GM19455 (cell line): ENCODE measurements around the gene PACSIN2.

Experiments
- ATAC-seq: cut with Tn5 transposase; IDR thresholded peaks from one replicate; pipeline ENCODE4 v1.9.1; 2021; ENCODE audit not compliant: unreplicated experiment

PACSIN2 gene

DNA sequence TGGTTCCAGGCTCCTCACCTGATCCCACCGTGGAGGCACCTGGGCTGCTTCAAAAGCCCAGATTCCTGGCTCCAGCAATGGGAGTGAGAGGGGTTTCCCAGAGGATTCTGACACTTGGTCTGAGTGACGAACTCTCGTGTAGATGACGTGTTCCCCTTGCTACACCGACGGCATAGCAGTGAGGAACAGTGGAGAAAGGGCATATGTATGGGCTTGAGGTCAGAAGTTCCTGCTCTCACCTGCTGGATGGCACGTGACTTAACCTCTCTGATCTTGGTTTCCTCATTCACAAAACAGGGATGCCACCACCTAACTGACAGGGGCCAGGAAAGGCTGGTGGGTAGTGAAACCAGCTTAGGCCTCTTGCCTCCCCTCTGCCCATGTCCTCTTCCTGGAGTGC is 127.8 kb downstream of the PACSIN2 start:
- ATAC-seq, result no peak

DNA sequence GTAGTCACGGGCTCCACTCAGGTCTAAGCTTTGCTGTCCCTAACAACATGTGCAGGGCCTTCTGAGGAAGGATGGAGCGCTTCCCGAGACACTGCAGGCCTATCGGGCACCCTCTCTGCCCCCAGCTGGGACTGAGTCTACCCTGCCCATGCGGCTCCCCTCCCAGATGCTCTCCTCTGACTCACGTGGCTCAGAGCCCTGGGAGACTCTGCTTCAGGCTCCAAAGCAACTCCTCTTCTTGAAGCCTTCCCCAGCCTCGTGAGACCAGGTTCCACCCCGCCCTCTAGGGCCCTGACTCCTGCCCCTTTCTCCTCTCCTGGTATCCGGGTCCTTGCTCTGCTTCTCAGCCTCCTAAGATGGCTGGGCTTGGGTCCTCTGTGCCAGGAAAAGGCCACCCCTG is 129.5 kb downstream of the PACSIN2 start:
- no peak for ATAC-seq

DNA sequence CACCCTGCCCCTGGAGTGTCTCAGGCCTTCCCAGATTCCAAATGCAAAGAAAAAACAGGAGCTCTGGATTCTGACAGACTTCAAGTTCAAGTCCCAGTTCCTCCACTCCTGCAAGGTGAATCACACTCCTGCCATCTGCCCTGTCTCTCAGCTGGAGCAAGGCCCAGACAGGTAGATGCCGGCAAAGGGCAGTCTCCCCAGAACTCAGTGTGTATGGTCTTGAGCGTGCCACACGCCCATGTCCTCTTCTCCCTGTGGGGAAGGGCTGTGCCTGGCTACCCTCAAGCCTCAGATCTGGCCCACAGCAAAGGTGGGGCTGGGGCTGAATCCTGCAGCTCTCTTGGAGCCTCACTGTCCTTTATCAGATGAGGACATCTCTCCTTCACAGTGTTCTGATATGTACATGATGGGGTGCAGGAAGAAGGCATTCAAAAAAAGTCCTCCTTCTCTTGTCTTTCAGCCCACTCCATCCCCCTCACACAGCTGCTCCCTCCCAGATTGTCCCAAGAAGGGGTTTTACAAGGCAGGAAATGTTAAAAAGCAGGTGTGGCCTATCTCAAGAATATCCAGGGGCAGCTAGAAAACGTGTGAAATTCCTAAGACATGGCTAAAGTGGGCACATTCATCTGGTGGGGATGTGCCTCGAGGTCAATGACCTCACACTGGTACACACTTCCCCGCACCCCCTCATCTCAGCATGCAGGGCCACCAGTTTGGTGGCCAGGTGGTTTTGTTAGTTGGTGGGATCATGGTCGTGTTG is 130.2 kb downstream of the PACSIN2 start:
- ATAC-seq, result no peak

DNA sequence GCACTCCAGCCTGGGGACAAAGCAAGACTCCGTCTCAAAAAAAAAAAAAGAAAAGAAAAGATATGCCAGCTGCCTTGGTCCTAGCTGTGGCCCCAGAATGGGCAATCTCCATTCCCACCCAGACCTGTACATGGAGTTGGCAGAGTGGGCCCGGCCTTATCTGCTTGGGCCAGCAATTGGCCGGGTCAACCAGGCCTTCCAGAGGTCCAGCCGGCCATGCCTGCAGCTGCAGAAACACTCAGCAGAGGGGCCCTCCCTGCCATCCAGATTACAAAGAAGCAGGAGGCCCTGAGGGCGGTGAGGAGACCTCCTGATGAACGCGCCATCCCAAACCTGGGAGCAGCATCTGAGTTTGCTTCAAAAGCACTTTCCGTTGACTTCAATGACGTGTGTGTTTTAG is 131.0 kb downstream of the PACSIN2 start:
- no peak for ATAC-seq

DNA sequence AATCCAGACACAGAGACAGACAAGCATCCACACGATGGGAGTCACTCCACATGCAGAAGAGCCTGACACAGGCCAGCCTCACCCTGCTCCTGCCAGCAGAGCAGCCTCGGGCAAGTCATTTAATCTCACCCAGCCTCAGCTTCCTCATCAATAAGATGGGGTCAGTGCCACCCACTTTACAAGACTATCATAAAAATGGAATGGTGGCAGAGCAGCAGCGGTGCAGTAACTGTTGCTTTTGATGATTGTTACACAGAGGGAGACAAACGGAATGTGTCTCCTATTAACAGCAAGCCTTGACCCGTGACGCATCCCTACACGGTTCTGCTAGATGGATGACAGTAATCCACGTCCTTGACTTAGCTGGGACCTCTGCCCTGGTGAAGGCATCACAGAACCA is 131.8 kb downstream of the PACSIN2 start:
- ATAC-seq, result no peak

DNA sequence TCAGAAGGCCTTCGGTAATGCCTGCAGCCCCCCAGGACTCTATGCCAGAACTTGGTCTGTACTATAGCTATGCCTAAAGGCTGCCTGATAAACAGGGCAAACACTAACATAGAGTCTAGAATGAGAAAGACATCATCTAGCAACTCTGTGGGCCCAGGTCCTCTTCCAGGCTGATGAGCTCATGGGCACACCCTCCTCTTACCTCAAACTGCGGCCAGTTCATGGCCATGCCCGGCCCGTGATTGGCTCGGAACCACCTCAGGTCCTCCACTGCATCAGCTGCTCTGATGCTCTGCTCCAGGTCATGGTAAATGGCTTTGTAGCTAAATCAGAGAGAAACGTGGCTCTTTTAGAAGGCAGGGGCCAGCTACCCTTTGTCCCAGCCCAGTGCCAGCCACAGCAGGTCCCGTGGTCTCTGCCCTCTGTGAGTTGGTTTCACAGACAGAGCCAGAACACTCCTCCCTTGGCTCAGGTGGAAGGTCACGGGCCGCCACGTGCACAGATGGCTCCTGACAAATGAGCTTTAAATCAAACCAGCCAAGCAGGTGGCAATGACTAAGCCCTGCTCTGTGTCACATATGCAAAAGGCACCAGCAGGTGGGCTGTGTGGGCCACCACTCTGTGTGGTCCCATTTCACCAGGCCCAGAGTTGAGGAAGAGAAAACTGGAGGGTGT is 132.8 kb downstream of the PACSIN2 start:
- no peak for ATAC-seq

DNA sequence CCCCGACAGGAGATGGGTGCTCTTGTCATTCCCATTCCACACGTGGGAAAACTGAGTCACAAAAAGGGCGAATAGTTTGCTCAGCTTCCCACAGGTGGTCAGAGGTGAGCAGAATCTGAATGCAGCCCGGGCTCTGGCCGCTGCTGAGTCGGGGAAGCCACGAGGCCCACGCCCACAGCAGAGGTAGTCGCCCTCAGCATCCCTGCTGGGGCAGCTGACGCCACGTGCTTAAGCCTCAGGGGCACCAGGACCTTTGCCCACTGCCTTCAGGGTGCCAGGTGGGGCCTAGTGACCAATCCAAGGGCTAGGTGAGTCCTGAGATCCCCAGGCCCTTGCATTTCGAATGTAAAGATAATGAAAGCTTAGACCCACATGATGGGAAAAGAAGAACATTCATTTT is 133.7 kb downstream of the PACSIN2 start:
- no peak for ATAC-seq

DNA sequence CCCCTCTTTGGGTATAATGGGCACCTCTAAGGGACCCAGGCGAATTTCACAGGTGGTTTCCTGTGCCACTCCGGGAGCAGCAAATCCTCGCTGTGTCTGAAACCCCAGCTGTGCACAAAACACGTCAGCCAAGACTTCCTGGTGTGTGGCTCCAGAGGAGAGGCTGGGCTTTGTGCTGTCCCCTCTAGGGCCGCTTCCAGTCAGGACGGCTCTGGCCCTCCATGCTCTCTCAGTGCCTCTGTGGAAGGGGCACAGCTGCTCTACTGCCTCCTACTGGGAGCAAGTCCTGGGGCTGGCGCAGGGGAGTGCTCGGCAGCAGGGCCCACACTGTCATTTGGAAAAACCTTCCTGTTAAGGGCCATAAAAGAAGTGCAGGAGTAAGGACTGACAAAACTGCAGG is 134.1 kb downstream of the PACSIN2 start:
- no peak for ATAC-seq

DNA sequence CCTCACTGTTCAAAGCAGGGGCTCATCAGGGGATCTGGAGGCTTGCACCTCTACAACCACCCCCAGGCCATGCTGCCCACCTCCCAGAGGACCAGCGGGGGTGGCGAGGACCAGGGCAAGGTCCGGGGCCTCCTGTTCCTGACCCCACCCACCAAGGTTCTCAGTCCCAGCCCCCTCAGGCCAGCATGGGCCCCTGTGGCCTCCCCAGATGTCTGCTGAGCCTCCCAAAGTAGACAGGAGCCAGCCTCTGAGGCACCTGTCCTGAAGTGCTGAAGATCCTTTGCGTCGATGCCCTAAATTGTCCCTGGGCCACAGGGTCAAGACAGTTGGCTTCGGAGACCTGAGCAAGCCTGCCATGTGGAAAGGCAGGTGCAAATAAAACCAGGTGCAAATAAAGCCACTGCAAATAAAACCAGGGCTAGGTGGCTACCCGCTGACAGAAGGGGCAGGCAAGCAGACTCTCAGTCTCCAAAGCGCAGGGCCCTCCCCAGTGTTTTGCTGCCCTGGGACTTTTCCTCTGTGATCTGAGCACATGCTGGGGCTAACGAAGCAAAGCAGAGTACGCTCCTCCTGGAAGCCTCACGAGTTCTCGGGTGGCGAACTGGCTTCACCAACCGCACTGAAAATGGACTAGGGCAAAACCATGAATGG is 135.5 kb downstream of the PACSIN2 start:
- ATAC-seq, result no peak

DNA sequence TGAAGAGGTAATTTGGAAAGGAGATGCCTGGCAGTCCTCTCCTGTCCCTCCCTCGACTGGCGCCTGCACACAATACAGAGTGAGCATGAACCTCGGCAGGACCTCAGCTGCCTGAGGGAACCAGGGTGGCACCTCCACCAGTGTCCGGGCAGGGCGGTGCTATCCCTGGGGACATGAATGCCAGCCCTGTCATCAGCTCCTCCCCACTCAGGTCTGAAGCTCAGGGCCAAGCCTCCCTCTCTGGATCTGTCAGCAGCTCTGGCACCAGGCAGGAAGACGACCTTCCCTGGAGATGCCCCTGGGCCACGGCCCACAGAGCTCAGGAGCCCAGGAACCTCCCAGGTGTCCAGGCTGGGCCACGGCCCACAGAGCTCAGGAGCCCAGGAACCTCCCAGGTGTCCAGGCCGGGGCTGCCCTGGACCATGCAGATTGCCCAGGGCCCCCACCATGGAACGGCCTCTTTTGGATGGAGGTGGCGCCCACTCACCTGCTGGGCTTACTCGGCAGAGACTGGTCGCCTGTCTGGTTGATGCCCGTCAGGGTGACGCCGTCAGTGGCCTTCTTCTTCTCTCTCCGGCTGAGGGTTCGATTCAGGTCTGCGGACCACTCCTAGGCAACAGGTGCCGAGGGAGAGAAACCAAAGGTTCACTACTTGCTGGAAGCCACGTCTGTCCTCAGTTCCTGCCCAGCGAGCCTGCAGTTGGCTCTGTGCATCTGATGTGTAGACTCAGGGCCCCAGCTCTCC is 136.2 kb downstream of the PACSIN2 start:
- no peak for ATAC-seq

DNA sequence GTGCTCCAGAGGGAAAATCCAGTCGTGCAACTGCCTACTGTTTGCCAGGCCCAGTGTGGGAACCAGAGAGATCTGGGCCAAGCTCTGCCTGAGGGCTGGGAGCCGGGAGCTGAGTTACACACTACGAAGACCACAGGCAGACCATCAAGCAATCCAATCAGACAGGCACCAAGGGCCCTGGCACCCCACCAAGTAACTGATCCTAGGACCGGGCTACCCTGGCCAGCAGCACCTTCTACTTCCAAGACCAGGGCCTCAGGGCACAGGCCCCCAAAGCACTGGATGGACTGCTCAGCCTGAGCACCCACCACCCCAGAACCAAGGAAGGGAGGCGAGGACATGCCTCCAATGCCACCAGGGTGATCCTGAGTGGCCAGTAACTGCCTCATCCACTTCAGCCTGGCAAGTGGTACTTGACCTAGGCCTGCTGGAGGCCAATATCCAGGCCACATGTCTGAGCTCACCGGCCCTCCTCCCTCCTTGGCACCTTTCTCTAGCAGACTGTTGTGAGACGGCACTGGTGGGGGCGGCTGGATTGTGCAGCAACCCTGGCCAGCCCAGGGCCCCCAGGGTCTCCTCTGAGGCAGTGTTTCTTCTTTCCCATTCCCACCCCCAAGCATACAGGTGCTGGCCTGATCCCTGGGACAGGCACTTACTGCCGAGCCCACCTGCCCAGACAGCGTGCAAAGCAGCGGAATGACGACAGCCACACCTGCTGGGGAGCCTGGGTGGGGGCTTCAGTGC is 137.2 kb downstream of the PACSIN2 start:
- ATAC-seq, result no peak

DNA sequence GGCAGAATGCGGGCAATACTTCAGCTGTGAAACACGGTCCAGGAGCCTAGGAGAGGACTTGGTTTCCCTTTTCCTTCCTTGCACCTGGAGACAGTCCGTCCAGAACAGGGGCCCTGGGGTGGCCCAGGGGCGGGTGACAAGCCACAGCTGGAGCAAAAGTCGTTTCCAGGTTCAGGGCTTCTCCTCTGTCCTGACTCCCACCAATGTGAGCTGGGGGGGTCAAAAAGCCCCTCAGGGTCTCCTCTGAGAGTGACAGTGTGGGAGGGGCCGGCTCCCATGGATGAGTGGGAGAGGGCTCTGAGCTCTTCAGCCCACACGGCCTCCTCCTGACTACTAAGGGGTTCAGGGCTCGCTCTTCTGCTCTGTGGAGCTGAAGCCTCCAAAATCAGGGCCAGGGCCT is 137.8 kb downstream of the PACSIN2 start:
- no peak for ATAC-seq

DNA sequence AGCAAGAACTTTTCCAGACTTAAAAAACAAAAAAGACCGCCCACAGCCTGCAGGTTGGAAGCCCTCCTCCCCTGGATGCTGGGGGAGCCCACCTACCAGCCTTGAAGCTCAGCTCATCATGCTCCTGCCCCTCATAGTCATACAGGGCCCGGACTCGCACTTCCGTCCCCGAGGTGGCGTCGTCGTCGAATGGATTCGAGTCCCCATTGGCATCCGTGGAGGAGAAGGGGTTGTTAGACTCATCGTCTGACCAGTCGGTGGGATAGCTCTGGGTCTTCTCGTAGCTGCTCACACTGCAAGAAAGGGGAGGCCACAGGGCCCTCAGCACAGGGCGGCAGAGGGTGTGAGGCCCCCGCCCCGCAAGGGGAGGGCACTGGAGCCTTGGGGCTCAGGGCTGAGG is 138.9 kb downstream of the PACSIN2 start:
- no peak for ATAC-seq

DNA sequence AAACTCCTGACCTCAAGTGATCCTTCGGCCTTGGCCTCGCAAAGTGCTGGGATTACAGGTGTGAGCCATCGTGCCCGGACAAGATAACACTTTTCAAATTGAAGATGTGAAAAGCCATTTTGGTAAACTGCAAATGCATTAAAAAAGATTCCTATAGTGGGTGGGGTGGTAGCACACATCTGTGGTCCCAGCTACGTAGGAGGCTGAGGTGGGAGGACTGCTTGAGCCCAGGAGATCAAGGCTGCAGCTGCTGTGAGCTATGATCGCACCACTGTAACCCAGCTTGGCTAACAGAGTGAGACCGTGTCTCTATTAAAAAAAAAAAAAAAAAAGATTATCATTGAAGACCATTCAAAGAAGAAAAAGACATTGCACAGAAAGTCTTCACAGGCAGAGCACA is 140.9 kb downstream of the PACSIN2 start:
- no peak for ATAC-seq

DNA sequence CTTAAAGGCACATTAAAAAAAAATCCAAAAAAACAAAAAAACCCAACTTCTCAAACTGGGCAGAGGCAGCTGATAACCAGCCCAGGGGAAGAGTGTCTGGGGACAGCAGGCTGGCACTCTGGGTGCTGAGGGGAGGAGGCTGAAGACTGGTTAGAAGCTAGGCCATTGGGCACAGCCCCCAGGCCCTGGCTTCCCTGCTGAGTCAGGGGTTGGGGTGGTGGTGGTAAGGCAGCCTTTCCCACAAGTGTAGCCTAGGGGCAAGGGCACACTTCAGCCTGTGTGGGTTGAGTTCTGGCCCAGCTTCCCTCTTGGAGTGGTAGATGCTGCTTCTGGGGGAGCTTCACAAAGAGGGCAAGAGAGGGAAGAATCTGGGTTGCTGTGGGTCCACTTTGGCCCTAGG is 141.6 kb downstream of the PACSIN2 start:
- ATAC-seq, result no peak

DNA sequence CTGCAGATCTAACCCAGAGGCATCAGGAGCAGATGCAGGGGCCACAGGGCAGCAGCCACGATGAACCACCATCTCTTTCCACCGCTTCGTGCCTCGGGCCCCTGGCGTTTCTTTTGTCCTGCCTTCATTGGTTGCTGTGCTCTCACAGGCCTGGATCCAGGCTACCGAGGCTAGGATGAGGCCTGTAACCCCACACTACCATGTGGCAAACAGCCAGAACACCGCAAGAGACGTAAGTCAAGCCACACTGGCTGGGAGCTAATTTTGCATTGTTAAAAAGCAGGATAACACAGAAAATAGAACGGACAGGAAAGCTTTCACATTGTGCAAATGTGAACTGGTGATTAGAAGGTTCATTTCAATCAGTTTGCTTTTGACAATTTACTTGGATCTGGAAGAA is 142.1 kb downstream of the PACSIN2 start:
- no peak for ATAC-seq

DNA sequence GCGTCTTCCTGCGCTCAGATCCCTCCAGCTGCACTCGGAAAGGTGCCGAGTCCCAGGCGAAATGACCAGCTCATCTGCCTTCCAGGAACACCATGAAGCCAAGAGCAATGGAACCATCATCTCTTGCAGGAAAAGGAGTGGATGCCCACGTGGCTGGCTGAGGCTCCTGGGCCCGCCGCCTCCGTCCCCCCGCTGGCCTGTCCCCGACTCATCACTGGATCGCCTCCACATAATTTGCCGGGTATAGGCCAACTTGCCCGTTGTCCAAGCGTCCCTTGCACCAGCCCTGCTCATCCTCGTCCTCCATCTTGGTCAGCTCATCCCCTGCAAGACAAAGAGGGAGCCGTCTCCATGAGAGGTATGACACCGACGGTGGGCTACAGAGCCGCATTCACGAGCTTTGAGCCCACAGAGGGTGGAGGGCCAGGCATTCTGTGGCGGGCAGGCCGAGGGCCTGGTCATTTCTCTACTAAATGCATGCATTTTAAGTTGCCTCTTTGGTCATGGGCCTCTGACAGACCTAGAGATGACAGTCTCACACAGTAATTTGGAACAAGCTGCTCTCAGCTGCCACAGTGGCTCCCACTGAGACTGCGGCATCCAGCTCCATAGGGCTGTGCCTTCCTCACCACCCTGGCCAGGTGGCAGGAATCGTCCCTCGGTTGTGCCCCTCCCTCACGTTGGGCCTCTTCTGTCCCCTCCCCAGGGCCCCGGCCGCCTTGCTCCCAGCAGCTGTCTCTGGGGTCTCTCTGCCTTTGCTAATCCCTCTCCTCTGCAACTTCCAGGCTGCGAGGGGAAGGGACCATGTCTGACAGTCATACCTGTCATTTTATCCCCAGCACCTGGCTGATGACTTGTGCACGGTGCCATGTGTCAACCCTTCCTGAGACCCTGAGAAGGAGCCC is 143.6 kb downstream of the PACSIN2 start:
- ATAC-seq, result no peak

DNA sequence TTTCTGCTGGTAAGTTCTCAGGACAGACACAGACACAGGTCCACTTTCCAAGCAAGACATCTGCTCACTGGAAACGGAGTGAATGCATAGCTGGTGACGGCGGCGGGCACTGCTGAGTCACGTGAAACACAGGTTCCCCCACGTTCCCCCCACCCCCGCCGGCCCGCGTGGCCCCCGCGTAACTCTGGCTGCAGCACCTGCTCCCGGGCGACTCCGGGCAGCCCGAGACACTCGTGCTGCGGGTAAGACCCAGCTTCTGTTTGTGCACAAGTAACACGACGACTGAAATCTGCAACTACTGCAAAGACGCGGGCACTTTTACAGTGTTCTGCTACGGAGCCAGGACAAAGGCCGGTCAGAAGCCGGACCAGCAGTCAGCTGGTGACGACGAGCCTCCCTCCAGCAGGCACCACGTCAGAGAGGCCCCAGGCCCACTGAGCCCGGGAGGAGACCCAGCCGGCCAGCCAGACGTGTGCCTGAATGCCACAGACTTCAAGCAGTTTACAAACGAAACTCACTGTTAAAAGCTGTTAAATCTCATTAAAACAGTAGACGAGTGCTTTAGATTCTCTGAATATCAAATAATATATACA is 145.0 kb downstream of the PACSIN2 start:
- ATAC-seq, result no peak

DNA sequence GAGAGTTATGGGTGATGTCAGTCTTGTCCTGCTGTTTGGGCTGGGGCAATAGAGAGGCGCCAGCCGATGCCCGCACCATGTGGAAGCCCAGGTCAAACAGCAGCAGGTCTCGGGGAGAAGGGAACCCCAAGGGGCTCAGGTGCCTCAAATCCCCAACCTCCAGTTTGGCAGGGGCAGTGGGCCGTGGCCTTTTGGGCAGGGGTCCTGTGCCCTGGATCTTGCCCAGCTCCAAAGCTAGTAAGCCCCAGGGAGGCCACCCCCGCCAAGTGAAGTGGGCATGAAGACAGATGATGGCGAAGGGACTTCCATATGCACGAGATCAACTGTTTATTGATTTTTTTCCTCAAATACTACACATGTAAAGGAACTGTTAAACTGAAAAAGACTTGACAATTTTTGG is 145.5 kb downstream of the PACSIN2 start:
- ATAC-seq, result no peak
